ENCODE results near the gene KRABD2.
"Not testable (repeated sequence)": the region's sequence is repeated elsewhere in the genome, so short reads cannot be mapped to it uniquely, and the experiment has no call there.

The KRABD2 gene

DNA sequence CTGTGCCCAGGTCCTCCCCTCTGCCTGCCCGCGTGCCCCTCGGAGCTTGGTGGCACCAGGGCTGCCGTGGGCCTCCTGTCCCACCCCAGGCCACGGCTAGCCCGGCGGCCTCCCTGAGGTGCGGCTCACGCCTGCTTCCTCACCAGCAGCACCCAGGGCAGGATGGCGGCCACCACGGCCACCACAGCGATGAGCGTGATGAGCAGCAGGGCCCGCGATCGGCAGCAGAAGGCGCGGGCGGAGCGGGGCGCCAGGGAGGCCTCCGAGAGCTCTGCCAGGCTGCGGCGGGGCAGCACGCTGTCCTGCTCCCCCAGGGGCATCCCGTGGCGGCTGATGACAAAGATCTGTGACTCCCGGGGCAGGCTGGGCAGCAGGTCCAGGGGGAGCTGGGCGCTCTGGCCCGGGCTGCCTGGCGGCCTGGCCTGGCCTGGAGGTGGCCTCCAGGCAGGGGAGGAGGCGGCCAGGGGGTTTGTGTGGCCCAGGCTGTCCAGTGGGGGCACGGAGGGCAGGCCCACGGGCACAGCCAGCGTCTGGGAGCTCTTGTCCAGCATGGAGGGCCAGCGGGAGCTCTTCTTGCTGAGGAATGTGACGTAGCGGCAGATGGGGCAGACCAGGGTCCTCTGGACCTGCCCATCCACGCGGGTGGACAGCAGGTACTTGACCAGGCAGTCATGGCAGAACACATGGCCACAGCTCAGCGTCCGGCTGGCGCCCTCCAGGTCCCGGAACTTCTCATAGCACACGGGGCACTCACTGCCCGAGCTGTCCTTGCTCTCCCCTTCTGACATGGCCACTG, 16.4 kb upstream of the KRABD2 start:
- no peak for DNase-seq (ENCODE audit: low spot score)

DNA sequence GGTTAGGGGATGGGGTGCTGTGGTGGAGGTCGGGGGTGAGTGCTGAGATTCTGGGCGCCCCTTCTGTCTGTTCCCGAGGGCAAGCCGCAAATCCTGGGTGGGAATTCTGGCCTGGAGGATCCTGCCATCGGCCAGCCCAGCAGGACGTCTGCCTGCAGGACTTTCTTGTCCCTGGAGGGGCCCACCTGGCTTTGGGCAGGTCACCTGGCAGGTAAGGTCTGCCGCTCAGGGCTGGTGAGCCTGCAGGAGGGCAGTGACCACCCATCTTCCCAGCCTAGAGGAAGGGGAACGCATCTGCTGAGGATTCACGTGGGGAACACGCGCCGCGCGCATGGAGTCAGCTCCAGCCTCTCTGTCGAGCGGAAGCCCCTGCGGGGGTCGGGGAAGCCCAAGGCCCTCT, 15.8 kb upstream of the KRABD2 start:
- DNase-seq (ENCODE audit: low spot score): no peak

DNA sequence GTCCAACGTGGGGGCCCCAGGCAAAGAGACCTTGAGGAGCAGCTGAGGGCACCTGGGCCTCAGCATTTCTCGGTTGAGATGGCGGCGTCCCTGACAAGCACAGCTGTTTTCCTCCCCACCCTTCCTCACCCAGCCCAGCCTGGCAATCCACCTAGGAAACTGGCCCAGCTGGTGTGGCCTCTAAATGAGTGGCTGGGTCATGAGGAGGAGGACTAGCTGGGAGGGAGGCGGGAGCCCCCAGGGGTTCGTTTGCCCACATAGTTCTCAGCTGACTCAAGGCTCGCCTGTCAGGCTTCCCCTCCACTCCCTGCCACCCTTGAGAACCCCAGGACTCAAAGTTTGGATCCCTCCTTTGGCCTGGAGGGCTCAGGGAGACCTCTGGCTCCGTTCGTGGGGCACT, 15.2 kb upstream of the KRABD2 start:
- DNase-seq (ENCODE audit: low spot score): no peak

DNA sequence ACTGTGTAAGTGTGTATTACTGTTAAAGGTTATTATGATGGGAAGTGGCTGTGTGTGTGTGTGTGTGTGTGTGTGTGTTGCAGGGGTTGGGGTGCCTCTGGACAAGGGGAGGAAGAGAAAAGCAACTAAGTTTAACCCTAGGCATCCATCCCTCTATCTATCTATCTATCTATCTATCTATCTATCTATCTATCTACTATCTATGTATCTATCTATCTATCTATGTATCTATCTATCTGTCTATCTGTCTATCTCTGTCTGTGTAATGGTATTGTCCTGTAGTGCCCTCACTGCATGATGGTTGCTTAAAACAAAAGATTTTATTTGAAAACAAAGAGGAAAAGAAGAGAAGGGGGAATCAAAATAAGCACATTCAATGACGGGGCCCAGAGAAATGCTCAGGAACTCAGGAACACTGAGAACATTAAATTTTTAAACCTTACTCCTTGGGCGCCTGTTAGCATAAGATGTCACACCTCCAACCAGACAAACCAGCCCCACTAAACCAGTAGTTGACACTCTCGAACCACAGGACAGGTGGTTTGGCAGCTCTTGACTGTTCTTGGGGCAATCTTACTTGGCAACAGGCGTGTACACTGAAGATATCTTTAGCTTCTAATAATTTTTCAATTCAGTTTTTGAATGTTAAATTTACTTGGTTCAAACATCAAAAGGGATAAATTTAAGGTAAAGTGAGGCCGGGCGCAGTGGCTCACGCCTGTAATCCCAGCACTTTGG, 11.6 kb upstream of the KRABD2 start:
- DNase-seq (ENCODE audit: low spot score): no peak

DNA sequence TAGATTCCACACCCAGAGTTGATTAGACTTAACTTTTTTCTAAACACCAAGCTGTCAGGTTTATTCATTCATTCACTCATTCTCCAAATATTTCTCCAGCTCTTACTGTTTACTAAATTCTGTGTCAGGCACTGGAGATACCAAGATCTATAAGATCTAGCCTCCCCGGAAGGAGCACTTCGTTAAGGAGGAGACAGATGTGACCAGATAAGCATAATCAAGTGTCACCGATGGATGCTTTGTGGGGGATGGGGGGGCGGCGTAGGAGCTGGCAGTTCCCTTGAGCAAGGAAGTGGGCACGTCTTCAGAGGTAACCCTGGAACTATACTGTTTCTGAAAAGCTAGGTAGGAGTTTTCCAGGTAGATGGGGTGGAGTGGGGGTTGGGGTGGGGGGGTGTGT, 10.3 kb upstream of the KRABD2 start:
- DNase-seq (ENCODE audit: low spot score): no peak

DNA sequence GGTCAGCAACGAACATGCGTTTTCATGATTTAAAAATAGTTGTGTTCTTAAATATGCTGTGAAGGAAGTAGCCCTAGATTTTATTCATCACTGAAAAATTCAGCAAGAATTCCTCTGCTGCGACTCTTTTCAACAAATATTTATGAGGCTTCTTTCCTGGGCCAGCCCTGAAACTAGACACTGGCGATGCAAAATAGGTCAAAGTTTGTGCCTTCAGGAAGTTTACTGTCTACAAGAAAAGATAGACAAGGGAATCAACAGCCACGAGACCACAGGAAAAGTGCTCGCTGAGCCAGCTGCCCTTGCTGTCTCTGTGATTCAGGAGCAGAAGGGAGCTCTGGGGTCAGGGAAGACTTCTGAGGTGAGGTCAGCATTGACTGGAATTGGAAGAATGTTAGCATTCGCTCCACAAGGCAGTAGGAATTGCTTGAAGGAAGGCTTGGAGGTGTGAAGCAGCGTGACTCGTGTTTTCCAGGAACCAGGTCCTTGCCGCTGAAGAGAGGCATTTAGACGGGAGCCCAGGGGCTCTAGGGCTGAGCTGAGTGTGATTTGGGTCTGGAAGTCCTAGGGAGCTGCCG, 8.4 kb upstream of the KRABD2 start:
- DNase-seq (ENCODE audit: low spot score): no peak

DNA sequence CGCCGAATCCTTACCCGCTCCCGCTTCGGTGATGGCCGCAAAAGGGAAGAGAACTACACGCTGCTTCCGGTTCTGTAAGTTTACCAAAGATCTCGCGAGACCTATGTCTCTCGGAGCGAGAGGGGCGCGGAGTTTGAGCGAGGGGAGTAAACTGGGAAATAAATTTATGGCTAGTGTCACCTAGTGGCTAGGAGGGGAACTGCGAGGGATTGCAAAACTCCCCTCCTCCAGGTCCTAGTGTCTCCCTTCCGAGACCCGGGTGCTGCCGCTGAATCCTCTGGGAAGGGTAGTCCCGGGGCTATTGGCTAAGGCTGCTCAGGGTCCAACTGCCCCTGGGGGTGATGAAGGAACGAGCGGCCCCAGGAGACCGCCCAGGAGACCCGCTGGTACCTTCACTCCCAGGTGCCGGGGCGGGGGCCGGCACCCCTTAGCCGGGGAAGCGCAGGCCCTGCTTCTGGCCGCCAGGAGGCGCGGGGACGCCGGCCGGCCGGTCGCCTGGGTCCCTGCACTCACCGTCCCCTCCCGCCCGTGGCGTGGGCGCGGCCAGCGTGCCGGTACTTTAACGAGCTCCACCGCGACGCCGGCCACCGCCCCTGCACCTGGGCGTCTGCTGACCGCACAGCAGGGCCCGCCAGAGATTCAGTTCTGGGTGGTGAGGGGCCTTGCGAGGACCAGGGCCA, 6.8 kb upstream of the KRABD2 start, which contains the start of gene RPL26:
TSS of gene RPL26 (minus strand) at position 51 of the 680 bp plus-strand sequence. CDS start 883 bp downstream, outside the sequence.
- DNase-seq (ENCODE audit: low spot score): peak; percentile 83

DNA sequence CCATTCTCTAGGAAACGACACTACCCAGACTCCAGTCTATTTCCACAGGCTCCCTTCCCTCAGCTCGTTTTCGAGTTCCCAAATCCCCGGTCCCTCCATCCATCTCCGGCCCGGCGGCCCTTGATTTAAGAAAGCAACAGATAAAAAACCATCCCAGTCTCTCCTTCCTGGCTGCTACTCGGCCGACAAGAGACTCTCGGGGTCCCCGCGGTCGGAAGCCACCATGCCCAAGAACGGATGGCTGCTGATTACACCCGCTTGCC, 6.3 kb upstream of the KRABD2 start:
- DNase-seq (ENCODE audit: low spot score): no peak

DNA sequence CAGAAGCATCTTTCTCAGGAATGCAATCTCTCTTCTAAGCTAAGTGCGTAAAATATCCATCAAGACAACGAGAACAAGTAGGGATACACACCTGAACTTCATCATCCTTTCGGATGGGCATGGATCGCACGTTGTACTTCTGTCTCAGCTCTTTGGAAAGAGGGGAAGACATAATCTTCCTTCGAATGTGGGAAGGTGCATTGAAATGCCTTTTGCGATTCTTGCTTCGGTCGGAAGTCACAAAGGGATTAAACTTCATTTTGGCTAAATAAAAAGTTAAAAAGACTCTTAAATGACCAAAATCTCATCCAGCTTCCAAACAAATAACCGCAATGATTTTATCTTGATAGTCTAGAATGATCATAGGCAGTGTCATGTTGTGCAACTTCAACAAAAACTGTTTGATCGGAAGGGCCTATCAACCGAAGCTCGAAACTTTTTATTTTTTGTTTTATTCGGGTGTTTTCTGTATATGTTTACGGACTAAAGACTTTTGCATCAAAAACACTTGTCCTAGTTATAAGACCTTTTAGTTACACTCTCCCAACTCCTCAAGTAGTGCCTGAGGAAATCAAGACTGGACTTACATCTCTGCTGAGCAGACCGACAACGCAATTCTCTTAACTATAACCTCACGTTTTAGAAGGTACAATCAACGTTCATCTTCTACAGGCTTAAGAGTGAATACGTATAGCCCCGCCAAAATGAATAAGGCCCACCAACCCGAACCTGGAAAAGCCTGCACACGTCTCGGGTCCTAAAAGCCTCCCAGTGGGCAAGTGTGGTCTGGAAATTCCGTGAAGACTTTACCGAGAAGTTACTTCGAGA, 5.8 kb upstream of the KRABD2 start:
- DNase-seq (ENCODE audit: low spot score): no peak

DNA sequence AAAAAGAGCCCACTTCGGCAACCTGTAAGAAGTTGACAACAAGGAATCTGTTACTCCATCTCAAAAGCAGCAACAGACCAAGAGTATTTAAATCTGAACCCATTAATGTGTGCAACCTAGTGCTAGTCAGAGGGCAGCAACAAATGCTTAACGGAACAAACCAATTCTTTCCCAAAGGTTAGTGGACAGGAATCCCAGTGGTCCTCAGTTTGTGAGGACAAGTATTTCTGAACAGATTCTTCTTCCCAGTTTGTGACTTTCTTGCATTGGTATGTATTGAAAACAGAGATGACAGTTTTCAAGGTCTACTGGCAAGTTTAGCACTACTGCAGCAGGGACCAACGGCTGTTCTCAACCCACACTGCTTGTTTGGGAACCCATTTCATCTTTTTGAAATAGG, 3.5 kb upstream of the KRABD2 start:
- DNase-seq (ENCODE audit: low spot score): no peak

DNA sequence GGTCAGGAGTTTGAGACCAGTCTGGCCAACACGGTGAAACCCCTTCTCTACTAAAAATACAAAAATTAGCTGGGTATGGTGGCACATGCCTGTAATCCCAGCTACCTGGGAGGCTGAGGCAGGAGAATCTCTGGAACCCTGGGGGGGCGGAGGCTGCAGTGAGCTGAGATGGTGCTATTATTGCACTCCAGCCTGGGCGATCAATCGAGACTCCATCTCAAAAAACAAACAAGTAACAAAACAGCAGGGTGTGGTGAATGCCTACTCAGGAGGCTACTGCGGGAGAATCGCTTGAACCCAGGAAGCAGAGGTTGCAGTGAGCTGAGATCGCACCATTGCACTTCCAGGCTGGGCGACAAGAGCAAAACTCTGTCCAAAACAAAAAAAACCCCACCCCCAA, 1.6 kb upstream of the KRABD2 start:
- DNase-seq (ENCODE audit: low spot score): not testable (repeated sequence)

DNA sequence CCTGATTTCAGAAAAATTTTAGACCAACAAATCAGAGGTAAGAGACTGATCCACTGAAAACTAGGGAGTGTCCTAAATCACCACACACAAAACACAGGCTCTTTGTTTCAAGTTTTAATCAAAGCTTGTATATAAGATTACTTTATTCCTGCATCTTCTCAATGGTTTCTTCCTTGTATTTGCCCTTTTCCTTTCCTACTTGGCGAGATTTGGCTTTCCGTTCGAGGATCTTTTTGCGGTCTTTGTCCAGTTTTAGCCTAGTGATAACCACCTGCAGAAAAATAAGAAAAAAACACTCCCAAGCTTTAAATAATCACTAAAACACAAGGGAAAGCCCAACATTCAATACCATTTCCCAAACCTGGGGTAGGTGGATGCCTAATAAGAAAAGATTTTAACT, 918 bp upstream of the KRABD2 start:
- DNase-seq (ENCODE audit: low spot score): no peak

DNA sequence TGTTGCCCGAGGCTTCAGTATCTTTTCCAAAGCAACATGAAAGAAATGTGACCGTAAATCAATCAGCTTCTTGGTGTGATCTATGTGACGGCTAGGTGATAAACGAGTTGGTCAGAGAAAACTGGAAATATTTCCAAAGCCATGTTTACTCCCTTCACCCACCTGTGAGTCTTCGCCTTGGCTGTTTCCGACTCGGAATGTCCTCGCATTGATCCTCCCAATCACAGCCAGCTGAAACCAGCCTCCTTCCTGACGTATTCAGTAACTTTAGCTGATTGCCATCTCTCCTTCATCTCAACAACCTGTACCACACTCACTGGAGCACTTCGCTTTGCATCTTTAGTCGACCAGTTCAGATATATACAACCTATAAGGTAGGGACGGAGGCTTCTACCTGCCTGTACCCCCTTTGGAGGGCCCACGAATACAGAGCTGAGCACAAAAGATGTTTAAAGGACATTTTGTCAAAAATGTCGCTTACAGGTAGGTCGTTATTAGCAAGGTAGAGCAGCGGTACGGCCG, 705 bp downstream of the KRABD2 start:
- peak; percentile 38 for DNase-seq (ENCODE audit: low spot score)

DNA sequence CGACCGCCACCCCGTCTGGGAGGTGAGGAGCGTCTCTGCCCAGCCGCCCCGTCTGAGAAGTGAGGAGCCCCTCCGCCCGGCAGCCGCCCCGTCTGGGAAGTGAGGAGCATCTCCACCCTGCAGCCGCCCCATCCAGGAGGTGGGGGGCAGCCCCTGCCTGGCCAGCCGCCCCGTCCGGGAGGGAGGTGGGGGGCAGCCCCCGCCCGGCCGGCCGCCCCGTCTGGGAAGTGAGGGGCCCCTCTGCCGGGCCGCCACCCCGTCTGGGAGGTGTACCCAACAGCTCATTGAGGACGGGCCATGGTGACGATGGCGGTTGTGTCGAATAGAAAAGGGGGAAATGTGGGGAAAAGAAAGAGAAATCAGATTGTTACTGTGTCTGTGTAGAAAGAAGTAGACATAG, 2.6 kb downstream of the KRABD2 start:
- DNase-seq (ENCODE audit: low spot score): not testable (repeated sequence)

DNA sequence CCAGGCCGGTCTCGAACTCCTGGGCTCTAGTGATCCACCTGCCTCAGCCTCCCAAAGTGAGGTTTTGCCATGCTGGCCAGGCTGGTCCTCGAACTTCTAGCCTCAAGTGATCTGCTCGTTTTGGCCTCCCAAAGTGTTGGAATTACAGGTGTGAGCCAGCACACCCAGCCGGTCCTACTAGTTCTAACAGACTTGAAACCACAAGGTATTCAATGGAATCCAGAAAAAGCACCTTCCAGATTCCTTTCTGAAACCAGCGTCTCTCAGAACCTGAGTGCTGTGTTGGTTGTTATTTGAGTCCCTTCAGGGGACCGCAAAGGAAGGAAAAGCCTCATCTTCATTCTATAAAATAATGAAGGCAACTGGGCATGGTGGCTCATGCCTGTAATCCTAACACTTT, 4.1 kb downstream of the KRABD2 start:
- no peak for DNase-seq (ENCODE audit: low spot score)

DNA sequence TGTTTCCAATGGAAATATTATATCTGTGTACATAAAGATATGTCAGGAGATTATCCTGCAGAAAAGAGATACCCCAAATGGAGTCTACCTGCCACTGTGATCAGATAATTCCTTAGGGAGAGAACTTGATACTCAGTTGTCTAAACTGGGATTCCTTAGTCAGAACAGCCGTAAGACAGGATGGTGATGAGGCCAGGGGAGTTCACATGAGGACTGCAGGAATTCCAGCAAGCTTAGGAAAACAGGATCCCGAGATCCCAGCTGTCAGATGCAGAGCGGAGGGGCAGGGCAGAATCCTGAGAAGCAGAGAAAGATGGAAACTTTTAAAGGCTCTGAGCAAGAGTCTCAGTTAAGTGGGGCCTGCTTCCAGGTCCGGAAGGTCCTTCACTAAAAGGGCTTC, 4.7 kb downstream of the KRABD2 start:
- no peak for DNase-seq (ENCODE audit: low spot score)

DNA sequence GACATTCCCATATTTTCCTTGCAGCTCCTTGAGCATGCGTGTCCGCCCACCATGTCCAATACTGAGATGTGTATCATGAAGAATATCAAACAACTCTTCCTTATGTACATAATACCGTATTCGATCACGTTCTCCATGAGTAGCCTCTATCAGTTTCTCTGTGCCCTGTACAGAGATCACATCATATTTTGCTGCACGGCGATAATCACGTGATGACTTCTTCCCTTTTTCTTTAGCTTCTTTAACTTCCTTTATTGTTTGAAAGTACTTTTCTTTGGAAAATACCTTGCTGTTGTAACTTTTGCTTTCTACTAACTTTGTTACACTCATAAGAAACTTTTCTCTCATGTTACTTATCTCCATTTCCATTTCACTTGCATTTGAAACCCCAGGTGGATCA, 6.6 kb downstream of the KRABD2 start:
- no peak for DNase-seq (ENCODE audit: low spot score)

DNA sequence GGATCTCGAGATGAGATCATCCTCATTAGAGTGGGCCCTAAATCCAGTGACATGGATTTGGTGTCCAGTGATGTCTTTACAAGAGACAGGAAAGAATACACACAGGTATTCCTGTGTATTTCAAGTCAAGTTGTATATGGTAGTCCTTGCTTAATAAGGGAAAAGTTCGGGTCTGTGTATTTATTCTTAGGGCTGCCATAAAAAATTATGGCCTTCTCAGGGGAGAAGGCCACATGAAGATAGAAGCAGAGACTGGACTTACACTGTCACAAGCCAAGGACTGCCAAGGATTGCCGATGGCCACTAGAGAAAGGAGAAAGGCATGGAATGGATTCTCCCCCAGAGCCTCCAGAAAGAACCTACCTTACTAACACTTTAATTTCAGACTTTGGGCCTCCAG, 8.3 kb downstream of the KRABD2 start:
- DNase-seq (ENCODE audit: low spot score): no peak

DNA sequence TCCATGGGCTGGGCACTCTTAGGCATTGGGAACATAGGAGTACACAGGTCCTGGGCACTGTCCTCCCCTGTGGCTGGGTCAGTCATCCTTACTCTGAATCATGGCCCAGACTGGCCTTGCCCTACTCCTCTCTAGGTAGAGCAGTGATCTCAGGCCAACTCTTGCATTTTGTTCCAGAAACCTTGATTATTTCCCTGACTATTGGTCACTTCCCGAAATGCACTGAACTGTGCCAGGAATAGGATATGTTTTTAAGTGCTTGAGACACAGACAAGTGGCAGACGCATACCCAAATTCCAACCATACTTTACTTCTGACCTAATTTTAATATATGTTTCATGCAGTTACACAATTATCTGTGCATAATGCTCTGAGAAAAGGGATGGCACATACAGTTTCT, 10.3 kb downstream of the KRABD2 start:
- DNase-seq (ENCODE audit: low spot score): no peak

DNA sequence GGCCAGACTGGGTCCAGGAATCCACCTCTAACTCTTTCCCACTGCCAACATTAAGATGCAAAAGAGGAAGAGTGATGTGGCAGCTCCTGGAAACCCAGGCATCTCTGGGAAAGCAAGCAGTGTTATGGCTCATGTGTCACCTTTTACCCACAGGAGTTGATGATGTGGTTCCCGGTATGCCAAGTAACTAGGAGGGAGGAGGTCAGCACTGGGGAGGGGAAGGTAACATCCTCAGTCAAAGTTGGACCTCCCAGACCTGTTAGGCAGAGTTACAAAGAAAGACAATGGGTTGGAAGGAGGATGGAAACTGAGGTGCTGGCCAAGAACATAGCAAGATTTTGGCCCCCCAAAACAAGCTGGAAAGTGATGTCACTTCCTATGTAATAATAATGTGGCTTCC, 11.4 kb downstream of the KRABD2 start:
- DNase-seq (ENCODE audit: low spot score): no peak

DNA sequence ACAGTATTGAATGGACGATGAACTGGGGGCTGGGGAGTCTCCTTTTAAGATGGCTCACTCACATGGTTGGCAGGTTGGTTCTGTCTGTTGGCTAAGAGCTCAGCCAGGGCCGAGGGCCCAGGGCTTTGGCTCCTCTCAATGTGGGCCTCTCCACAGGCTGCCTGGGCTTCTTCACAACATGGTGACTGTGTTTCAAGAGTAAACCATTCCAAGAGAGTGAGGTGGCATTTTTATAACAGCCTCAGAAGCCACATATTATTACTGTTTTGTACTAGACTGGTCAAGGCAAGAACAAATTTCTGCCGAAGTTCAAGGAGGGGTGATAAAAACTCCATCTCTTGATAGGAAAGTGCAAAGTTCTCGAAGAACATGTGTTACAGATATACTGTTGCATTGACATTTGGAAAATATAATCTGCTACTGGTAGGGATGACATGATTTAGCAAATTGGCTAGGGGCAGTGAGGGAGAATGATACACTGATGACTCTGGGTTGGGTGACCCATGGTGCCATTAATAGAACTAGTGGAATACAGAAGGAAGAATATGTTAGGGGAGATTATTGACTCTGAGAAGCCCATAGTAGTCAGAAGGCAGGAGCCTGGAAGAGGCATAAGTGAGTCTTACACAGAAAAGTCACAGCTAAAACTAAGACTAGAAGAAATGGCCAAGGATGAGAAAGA, 13.7 kb downstream of the KRABD2 start:
- no peak for DNase-seq (ENCODE audit: low spot score)
